ENCODE results near the gene FBXO21. TPM values are rescaled to one million over a fixed set of nuclear protein-coding genes. Genes with fewer than 3 reads are reported as not detected.

Gene FBXO21
- total RNA-seq, 3 donors from 2014 or later = 64.0 to 99.0 (median 65.3) TPM

DNA sequence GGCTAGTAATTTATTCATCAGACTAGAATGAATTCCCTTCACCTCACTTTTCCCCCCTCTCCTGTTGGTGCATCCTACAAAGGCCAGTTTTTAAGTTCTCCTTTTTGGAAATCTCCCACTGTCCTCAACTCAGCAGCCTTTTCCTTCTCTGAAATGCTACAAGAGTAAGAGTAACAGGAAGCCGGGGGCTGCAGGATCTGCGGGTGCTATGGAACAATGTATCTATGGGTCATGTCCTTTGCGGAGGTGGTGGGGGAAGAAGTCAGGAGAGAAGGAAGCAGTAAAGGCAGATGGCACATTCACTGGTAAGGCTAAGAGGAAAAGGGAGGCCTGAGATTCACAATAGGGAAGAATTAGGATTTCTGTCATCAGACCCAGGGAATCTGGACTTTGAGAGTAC lies 68.8 kb downstream of the FBXO21 start:
- Histone ChIP-seq H3K36me3 (no peaks in the 10 kb centered on the region), H3K4me1 (no peaks in the 10 kb centered on the region), H3K27me3 (no peaks in the 10 kb centered on the region), H3K4me3 (no peak overlapping the region), H3K27ac (no peak overlapping the region), H3K9me3 (no peaks in the 10 kb centered on the region)
- no peak for DNase-seq (ENCODE audit: low spot score in 2 of 2)
- intact Hi-C loops (cut with DNase I; ENCODE audit: low total_unique reads) = no loop called here
- TF ChIP-seq POLR2AphosphoS5 (IDR thresholded peaks at IDR 0.05) (no peak), POLR2A (IDR thresholded peaks at IDR 0.05) (no peak)
- TF ChIP-seq, protein P1, sequence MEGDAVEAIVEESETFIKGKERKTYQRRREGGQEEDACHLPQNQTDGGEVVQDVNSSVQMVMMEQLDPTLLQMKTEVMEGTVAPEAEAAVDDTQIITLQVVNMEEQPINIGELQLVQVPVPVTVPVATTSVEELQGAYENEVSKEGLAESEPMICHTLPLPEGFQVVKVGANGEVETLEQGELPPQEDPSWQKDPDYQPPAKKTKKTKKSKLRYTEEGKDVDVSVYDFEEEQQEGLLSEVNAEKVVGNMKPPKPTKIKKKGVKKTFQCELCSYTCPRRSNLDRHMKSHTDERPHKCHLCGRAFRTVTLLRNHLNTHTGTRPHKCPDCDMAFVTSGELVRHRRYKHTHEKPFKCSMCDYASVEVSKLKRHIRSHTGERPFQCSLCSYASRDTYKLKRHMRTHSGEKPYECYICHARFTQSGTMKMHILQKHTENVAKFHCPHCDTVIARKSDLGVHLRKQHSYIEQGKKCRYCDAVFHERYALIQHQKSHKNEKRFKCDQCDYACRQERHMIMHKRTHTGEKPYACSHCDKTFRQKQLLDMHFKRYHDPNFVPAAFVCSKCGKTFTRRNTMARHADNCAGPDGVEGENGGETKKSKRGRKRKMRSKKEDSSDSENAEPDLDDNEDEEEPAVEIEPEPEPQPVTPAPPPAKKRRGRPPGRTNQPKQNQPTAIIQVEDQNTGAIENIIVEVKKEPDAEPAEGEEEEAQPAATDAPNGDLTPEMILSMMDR (IDR thresholded peaks at IDR 0.05) = no peak

DNA sequence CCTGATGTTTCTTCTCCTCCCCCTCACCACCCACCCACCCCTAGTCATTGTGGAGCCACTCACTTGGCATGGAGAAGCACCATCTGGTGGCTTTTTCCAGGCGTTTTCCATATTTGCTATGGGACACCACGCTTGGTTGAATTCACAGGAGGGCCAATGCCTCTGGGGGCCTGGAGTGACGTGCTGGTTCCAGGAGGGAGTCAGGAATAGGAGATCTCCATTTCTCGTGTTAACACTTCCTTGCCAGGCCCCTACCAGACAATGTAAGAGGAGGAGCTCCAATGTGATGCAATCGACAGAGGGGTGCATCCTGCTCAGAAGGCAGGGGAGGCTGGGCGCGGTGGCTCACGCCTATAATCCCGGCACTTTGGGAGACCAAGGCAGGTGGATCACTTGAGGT lies 69.5 kb downstream of the FBXO21 start:
- intact Hi-C loops (cut with DNase I; ENCODE audit: low total_unique reads) = no loop called here
- H3K4me1 ChIP-seq = no peaks in the 10 kb centered on the region
- no peak overlapping the region for H3K4me3 ChIP-seq
- no peaks in the 10 kb centered on the region for H3K27me3 ChIP-seq
- H3K9me3 ChIP-seq = no peaks in the 10 kb centered on the region
- TF ChIP-seq, protein P1 (IDR thresholded peaks at IDR 0.05) = no peak
- no peak for TF ChIP-seq POLR2A (IDR thresholded peaks at IDR 0.05)
- TF ChIP-seq POLR2AphosphoS5 (IDR thresholded peaks at IDR 0.05) = no peak
- no peaks in the 10 kb centered on the region for H3K36me3 ChIP-seq
- DNase-seq (ENCODE audit: low spot score in 2 of 2) = no peak
- H3K27ac ChIP-seq = no peak overlapping the region

DNA sequence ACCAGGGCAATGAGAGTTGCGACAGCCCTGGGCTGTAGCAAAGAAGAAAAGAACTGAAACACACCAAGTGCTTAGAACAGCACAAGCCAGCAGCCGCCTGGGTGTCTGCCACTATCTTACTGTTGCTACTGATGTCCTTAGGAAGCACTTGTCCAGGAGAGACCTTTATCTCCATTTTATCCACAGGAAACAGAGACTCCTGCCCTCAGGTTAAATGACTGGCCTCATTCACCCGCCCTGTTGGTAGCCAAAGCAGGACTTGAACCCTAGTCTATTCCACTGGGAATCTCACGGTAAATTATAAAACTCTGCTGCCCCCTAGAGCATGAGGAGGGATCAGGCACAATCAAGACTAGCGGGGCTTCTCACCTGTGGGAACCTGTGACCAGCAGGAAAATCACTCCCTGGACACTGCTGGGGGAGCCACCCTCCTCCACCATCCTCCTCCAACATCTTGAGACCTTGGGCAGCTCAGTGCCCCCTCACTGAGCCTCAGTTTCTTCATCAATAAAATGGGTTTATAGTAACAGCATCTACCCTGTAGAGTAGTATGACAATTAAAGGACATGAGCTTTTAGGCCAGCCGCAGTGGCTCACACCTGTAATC lies 70.6 kb downstream of the FBXO21 start:
- H3K27ac ChIP-seq = no peak overlapping the region
- DNase-seq (ENCODE audit: low spot score in 2 of 2) = no peak
- no peaks in the 10 kb centered on the region for H3K36me3 ChIP-seq
- no peaks in the 10 kb centered on the region for H3K4me1 ChIP-seq
- no peaks in the 10 kb centered on the region for H3K27me3 ChIP-seq
- intact Hi-C loops (cut with DNase I; ENCODE audit: low total_unique reads) = no loop called here
- TF ChIP-seq, protein P1 (IDR thresholded peaks at IDR 0.05) = peak in 2 of 3 donors; percentile 45 to 66
- no peak for TF ChIP-seq POLR2A (IDR thresholded peaks at IDR 0.05)
- H3K4me3 ChIP-seq = no peak overlapping the region
- no peaks in the 10 kb centered on the region for H3K9me3 ChIP-seq

DNA sequence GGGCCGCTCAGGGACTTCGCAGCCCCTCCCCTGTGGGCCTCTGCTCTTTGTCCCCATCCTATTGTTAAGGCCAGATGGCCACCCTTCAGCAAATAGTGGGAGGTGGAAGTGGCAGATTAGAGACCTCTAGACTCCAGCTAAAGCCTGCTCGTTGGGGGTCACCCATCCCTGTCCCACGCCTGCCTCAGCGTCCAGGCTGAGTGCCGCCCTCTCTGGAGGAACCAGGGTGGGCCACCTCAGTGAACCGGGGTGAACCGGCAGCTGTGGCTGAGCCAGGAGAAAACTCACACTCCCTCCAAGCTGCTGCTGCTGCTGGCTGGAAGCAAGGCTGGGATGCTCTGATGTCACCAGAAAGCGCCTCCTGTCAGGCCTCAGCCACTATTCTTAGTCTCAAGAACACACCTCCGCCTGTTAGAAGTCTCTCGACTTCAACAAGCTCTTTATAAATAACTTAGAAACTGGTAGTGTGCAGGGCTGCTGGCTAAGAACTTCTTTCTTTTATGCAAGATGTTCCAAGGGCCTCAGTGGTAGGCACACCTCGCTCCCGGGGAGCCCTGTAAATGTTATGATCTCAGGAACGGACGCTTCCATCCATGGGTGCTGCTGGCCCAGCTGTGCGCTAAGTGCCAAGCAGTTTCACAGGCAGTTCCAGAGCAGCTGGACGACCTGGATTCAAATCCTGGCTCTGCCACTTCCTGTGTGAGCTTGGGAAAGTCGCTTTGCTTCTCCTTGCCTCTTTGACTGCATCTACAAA lies 71.3 kb downstream of the FBXO21 start:
- Histone ChIP-seq H3K27me3 (no peaks in the 10 kb centered on the region), H3K27ac (no peak overlapping the region), H3K4me1 (no peaks in the 10 kb centered on the region), H3K9me3 (no peaks in the 10 kb centered on the region), H3K36me3 (no peaks in the 10 kb centered on the region), H3K4me3 (no peak overlapping the region)
- intact Hi-C loops (cut with DNase I; ENCODE audit: low total_unique reads) = no loop called here
- DNase-seq (ENCODE audit: low spot score in 2 of 2) = no peak
- TF ChIP-seq POLR2A (IDR thresholded peaks at IDR 0.05) = no peak

- H3K27ac ChIP-seq = no peak overlapping the region
- H3K4me3 ChIP-seq = no peak overlapping the region
- TF ChIP-seq, protein P1 (IDR thresholded peaks at IDR 0.05) = no peak
- TF ChIP-seq POLR2A (IDR thresholded peaks at IDR 0.05) = no peak
- no peak for TF ChIP-seq POLR2AphosphoS5 (IDR thresholded peaks at IDR 0.05)
- H3K36me3 ChIP-seq = no peaks in the 10 kb centered on the region
- intact Hi-C loops (cut with DNase I; ENCODE audit: low total_unique reads) = no loop called here
- no peaks in the 10 kb centered on the region for H3K27me3 ChIP-seq
- no peaks in the 10 kb centered on the region for H3K9me3 ChIP-seq
- H3K4me1 ChIP-seq = no peaks in the 10 kb centered on the region
- no peak for DNase-seq (ENCODE audit: low spot score in 2 of 2)
Observed at GRCh38 chr12:117114784-117115183, 75.5 kb downstream of the FBXO21 start.
